ENCODE data around the gene ALG8.

ALG8 gene

GRCh38 chr11:78160557-78160956 lies 21.1 kb upstream of the ALG8 start:
- no peak for DNase-seq (ENCODE audit: low read depth in 2 of 2)

DNA sequence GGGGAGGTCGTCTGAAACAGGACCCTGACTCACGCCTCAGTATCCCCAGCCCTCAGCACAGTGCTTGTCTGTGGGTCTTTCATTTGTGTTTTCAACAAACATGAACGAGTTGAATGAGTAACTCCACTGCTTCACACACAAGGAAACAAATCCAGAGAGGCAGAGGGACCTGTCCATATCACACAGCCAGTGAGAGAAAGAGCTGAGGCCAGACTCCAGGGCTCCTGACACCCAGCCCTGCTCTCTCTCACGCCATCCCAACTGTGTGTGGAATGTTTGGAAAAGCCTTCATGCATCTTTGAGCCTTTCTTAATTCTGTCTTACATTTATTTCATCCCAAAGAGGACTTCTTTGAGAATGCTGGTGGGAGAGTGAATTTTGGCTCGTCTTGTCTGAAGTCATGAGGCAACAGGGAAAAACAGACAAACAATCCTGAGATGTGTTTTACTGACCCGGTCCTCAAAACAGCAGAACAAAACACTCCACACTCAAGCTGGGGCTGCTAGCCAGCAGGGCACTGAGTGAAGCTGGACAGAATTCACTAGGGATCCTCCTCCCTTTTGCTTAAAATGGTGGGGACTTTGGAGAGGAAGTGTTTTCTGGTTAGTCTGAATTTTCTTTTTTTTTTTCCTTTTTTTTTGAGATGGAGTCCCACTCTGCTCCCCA lies 19.7 kb upstream of the ALG8 start:
- no peak for DNase-seq (ENCODE audit: low read depth in 2 of 2)

DNA sequence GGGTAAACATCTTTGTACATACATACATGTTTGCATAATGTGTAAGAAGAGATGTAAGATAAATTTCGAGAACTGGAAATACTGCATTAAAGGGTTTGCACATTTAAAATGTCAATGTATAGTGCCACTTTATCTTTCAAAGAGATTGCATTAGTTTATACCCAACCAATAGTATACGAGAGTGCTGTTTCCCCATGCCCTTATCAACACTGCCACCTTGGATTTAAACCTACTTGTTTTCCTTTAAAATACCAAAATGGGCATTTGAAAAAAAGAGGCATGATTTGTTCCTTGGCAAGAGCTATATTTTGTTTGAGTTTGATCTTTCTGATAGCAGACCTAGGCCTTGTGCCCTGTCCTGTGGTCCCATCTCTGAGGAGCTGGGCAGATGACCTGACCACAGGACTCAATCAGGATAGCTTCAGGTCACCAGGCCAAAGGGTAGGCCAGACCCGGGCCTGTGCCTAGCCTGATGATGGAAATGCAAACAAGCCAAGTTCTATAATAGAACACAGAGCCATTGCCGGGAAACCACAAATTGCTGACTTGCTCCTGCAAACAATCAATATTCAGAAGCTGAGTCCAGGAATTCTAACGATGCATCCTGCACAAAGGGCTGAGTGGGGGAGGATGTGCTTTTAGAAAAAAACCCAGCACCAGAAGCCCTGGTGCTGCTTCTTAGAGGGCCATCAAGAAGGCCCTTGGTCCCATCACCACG lies 16.9 kb upstream of the ALG8 start:
- DNase-seq (ENCODE audit: low read depth in 2 of 2): no peak

DNA sequence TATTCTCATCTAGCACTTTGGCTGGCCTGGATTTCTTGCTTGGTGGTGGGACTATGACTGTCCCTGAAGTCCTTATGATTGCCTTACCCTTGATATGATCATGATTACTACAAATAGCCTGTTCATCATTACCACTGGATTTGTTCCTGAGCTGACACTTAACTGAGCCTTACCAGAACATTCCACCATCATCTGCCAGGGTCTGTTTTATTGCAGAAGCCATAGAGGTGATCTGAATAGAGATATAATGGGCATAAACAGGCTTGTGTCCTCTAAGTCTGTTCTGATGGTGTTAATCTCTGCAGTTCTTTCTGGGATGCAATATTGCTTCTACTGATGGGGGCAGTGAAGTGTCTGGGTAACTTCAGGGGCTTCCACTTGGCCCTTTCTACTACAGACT lies 12.4 kb upstream of the ALG8 start:
- DNase-seq (ENCODE audit: low read depth in 2 of 2): no peak

GRCh38 chr11:78150754-78151153 lies 11.3 kb upstream of the ALG8 start:
- no peak for DNase-seq (ENCODE audit: low read depth in 2 of 2)

- DNase-seq (ENCODE audit: low read depth in 2 of 2): no peak
Observed at GRCh38 chr11:78150346-78150745, 10.9 kb upstream of the ALG8 start.

- no peak for DNase-seq (ENCODE audit: low read depth in 2 of 2)
Observed at GRCh38 chr11:78149646-78150045, 10.2 kb upstream of the ALG8 start.

DNA sequence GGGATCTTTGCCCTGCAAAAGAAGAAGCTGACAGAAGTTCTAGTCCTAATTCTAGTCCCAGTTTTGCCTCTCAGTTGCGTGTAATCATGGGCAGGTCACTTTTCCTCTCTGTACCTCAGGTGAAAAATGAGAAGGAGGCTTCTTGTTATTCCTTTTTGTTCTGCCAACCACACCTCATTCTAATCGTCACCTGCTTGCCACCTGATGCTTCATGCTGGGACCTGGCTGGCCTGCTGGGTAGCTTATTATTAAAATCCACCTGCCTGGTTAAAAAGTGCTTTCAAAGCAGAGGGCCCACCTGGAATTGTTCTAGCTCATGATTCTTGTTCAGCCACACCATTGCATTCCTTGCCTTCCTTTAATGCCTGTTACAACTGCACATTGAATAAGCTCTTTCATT lies 8.4 kb upstream of the ALG8 start:
- no peak for DNase-seq (ENCODE audit: low read depth in 2 of 2)

DNA sequence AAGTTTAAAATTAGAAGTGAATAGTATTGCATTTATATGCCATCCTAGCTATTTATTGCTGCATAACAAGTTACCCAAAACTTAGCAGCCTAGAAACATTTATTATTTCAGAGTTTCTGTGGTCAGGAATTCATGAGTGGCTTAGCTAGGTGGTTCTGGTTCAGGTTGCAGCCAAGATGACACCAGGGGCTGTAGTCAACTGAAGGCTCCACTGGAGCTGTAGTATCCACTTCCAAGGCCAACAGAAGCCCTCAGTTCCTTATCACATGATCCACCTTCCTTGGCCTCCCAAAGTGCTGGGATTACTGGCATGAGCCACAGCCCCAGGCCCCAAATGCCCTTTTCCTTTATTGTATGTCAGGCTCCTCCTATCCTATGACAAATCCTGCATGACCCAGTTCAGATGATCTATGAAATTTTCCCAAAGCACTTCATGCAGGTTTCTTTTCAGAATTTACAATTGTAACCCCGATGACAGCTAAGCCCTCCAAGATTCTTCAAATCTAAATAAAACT lies 6.1 kb upstream of the ALG8 start:
- no peak for DNase-seq (ENCODE audit: low read depth in 2 of 2)

- DNase-seq (ENCODE audit: low read depth in 2 of 2): peak in 1 of 2 experiments; percentile 5
Observed at GRCh38 chr11:78140392-78141077, 1.1 kb upstream of the ALG8 start.

DNA sequence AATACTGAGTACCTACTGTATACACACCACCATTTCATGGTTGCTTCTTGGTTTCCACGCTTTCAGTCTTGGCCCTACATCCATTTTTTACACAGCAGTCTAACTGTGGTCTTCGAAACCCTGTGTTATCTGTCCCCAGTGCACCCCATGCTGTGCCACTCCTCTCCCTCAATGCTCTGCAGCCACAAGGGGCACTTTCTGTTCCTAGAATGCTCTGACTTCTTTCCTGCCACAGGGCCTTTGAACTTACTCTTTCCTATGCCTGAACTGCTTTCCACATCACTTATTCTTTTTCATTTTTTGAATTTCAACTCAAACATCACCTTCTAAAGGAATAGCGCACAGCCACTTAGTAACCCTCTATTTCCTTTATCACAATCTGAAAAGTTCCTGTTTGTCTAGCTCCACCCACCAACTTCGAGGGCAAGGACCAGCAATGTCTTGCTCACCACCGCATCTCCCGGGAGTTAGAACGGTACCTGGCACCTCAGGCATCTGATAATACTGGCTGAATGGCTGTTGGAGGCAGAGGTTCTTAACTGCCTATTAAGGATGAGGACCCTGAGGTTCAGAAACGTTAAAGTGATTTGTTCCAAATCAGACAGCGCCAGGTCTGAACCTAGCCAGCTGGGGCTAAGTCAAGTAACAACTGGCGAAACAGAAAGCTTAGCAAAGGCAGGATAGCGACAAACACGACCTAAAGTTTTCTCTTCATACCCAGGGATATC lies 568 bp downstream of the ALG8 start:
- peak in 1 of 2 experiments; percentile 27 for DNase-seq (ENCODE audit: low read depth in 2 of 2)

DNA sequence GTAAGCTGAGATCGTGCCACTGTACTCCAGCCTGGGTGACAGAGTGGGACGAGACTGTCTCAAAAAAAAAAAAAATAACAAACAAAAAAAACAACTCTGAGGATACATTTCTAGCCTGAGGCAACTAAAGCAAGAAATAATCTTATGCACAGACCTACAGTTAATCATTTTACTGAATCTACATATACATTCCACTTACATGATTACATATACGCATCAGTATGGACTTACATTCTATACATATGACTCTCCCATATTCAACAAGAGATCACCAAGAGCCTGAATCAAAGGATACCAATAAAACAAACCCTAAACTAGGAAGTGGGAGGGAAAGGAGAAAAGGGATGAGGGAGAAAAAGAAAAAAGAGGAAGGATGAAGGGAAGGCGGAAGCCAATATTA lies 1.1 kb downstream of the ALG8 start:
- no peak for DNase-seq (ENCODE audit: low read depth in 2 of 2)

DNA sequence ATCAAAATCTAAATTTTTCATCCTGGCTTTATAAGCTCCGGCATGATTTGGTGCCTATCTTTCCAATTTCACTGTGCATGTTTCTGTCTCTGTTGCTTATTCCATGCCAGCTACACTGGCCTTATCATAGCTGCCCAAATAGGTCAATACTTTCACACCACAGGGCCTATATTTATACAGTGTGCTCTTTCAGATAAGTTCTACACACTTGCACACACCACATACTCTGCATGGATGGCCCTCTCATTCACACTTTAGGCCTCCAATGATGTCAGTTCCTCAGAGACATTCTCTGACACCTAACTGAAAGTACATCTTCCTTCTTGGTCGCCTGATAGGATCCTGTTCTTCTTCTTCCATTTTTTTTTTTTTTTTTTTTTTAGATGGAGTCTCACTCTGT lies 7.0 kb downstream of the ALG8 start:
- no peak for DNase-seq (ENCODE audit: low read depth in 2 of 2)

GRCh38 chr11:78131956-78132355 lies 7.5 kb downstream of the ALG8 start:
- DNase-seq (ENCODE audit: low read depth in 2 of 2): no peak

GRCh38 chr11:78127403-78127802 lies 12.0 kb downstream of the ALG8 start:
- DNase-seq (ENCODE audit: low read depth in 2 of 2): no peak

- no peak for DNase-seq (ENCODE audit: low read depth in 2 of 2)
Observed at GRCh38 chr11:78112582-78113275, 26.7 kb downstream of the ALG8 start.

DNA sequence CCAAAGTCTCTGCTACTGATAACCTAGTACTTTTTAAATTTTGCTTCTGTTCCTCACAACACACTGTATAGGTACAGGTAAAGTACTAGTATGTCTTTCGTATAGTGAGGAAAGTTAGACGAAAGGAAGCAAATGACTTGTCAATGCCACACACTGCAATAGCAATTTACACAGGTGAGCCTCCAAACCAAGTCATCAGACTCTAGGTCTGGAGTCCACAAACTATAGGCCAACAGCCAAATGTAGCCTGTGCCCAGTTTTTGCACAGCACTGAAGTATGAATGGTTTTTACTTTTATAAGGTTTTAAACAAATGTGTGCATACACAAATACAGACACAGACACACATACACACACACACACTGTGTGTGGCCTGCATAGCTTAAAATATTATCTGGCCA lies 28.1 kb downstream of the ALG8 start:
- no peak for DNase-seq (ENCODE audit: low read depth in 2 of 2)

- no peak for DNase-seq (ENCODE audit: low read depth in 2 of 2)
Observed at GRCh38 chr11:78110830-78111229, 28.6 kb downstream of the ALG8 start.

DNA sequence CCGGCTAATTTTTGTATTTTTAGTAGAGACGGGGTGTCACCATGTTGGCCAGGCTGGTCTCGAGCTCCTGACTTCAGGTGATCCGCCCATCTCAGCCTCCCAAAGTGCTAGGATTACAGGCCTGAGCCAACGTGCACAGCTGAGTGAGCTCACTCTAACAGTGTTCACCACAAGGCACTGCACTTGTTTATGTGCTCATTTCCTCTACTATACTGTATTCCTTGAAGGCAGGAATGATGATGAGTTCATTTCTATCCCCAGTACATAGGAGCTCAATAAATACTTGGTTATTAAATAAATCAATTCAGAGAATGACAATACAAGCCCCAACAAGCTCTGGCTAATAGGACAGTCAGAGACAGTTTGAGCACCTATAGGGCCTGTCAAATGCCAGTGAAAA lies 29.1 kb downstream of the ALG8 start:
- no peak for DNase-seq (ENCODE audit: low read depth in 2 of 2)

DNA sequence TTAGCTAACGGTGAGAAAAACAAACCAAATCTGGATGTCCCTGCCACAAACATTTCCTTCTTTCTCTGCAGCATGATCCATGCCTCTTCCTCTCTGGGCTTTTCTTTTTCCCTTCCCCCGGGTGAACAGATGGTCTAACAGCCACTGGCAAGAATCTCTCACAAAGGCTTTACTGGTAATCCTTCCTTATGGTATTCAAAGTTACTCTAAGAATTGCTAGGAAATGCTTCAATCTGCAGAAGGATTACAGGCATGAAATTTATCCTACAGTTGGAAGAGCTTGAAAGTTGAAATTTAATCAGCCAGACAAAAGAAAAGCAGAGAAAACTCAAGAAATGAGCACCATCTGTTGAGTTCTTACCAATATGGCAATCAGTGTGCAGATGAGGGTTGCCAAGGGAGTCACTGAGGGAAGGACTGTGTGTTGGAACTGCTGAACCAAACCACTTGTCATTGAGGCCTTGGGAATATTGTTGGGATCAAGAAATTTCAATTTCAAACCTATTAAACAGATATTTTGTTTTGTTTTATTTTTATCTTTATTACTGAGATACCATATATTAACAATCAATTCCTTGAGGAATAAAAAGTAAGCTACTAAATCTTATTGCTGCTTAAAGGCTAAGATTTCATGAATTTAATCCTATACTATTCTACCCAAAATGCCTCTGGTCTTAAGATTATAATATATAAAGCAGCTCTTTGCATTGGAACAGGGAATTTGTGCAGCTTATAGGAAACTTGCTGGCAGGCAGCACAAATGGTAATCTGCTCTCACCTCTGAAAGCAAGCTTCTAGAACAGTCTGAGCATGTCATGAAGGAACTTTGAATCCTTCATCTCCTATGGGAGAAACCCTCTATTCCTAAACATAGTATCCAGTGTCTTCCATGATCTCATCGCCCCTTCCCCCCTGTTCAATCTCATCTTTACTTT lies 30.1 kb downstream of the ALG8 start:
- no peak for DNase-seq (ENCODE audit: low read depth in 2 of 2)

Data from stimulated activated CD4-positive, alpha-beta T cell treated with anti-CD3 and anti-CD28 coated beads, Interleukin-12 subunit alpha, Interleukin-12 subunit beta, amount 100 ng/mL, for 24 hours (primary cell).